Panc1 (cell line): ENCODE results near the gene CACNA1A. TPM values are rescaled to one million over a fixed set of nuclear protein-coding genes. Genes with fewer than 3 reads are reported as not detected.

Experiments
- ATAC-seq: fragments of 200-7000 bp; cut with Tn5 transposase; 2 replicates; pipeline ENCODE4 v1.9.1; 2020; ENCODE audit warnings: mild to moderate bottlenecking, moderate library complexity
- BruUV-seq: library from RNA; stranded (reverse); fragments of 400-500 nt; replicated peaks from 2 replicates; lab custom pipeline; 2021; lab: Mats Ljungman, UMichigan
- CTCF ChIA-PET: fragments of 300-600 bp; sonication (Branson Sonifier 250); formaldehyde crosslinking; loops from one replicate; lab custom pipeline; 2022; ENCODE audit warnings: antibody characterized with exemption; lab: Charles Lee
- POLR2A ChIA-PET: fragments of 300-600 bp; sonication (Branson Sonifier 250); formaldehyde crosslinking; loops from one replicate; lab custom pipeline; 2022; ENCODE audit warnings: antibody characterized with exemption; lab: Charles Lee
- DNase-seq: peaks from one replicate; pipeline ENCODE4 v3.0.0-alpha.2; 2010; ENCODE audit warnings: low read depth, low spot score
- H3K27ac ChIP-seq: 2 replicates; pipeline ENCODE4 v1.5.1; 2011; ENCODE audit warnings: mild to moderate bottlenecking, low read length, inconsistent platforms
- H3K27me3 ChIP-seq: fragments of 200-500 bp; sonication (Bioruptor generic); 2 replicates; pipeline ENCODE4 v1.6.0; 2014; ENCODE audit warnings: low read length, inconsistent platforms; ENCODE audit not compliant: control insufficient read depth, insufficient read depth
- H3K36me3 ChIP-seq: fragments of 200-500 bp; sonication (Bioruptor generic); 2 replicates; pipeline ENCODE4 v1.5.1; 2014; ENCODE audit warnings: inconsistent platforms, mild to moderate bottlenecking, low read length, moderate library complexity; ENCODE audit not compliant: control insufficient read depth, insufficient read depth
- H3K4me1 ChIP-seq: 2 replicates; pipeline ENCODE4 v1.5.1; 2011; ENCODE audit warnings: inconsistent platforms, mild to moderate bottlenecking, low read length, moderate library complexity; ENCODE audit not compliant: control insufficient read depth, insufficient read depth
- H3K4me3 ChIP-seq, 2 experiments: 2 replicates each; pipeline ENCODE4 v1.5.1; 2011 to 2012; ENCODE audit warnings: low read depth in 2 of 2, low read length in 2 of 2, mild to moderate bottlenecking in 2 of 2, inconsistent platforms in 1 of 2, moderate library complexity in 1 of 2
- H3K9me3 ChIP-seq: fragments of 200-500 bp; sonication (Bioruptor generic); 2 replicates; pipeline ENCODE4 v1.5.1; 2014; ENCODE audit warnings: low read depth, mild to moderate bottlenecking, inconsistent platforms, low read length, moderate library complexity; ENCODE audit not compliant: control insufficient read depth, insufficient read depth
- CTCF ChIP-seq: fragments of 450-650 bp; IDR thresholded peaks from 2 replicates; pipeline ENCODE4 v1.5.1; 2017; ENCODE audit warnings: mild to moderate bottlenecking
- POLR2AphosphoS5 ChIP-seq: IDR thresholded peaks from 2 replicates; pipeline ENCODE4 v1.6.1; 2012; ENCODE audit warnings: mild to moderate bottlenecking, low read depth, low read length, moderate library complexity
- REST ChIP-seq, 2 experiments: IDR thresholded peaks; 2 replicates each; pipeline ENCODE4 v1.6.1; 2011 to 2012; ENCODE audit warnings: low read depth in 2 of 2, control low read depth in 1 of 2, low read length in 1 of 2, mild to moderate bottlenecking in 1 of 2, moderate library complexity in 1 of 2; ENCODE audit not compliant: insufficient read depth in 1 of 2
- SIN3A ChIP-seq: IDR thresholded peaks from 2 replicates; pipeline ENCODE4 v1.6.1; 2012; ENCODE audit warnings: low read depth, mild to moderate bottlenecking, low read length, moderate library complexity, borderline replicate concordance; ENCODE audit not compliant: insufficient read depth
- TCF7L2 ChIP-seq: IDR thresholded peaks from 2 replicates; pipeline ENCODE4 v1.6.1; 2011; ENCODE audit warnings: mild to moderate bottlenecking, low read depth, low read length, inconsistent platforms
- in situ Hi-C: cut with HindIII; loops from 2 replicates; pipeline ENCODE4 v1.10.0; 2016; ENCODE audit warnings: low sequenced_read_pairs, low pct_unique_long_range_greater_than_20kb
- intact Hi-C: fragments of 100-400 bp; cut with micrococcal nuclease; formaldehyde crosslinking; loops from one replicate; pipeline ENCODE4 v1.10.0; 2022; ENCODE audit not compliant: unreplicated experiment
- total RNA-seq: library from RNA; stranded (reverse); gene quantifications from one replicate; pipeline ENCODE4 v1.2.1, GENCODE V29; 2021; ENCODE audit not compliant: unreplicated experiment

CACNA1A gene
- total RNA-seq, 1 experiment from 2014 or later = 0.51 TPM

- ChIA-PET POLR2A (no interaction called here), CTCF (no interaction called here)
- H3K9me3 ChIP-seq = no peaks in the 10 kb centered on the region
- intact Hi-C loops = no loop called here
- in situ Hi-C loops = no loop called here
- H3K4me1 ChIP-seq = no peaks in the 10 kb centered on the region
- no peak overlapping the region for H3K4me3 ChIP-seq
- BruUV-seq = no TSS peak
- TF ChIP-seq TCF7L2 (no peak), CTCF (no peak)
- no peak overlapping the region for H3K27ac ChIP-seq
- H3K36me3 ChIP-seq = no peaks in the 10 kb centered on the region
- no peak for DNase-seq
- no peak for ATAC-seq
- H3K27me3 ChIP-seq = no peaks in the 10 kb centered on the region
Measured at GRCh38 chr19:13220847-13221246, 285.4 kb downstream of the CACNA1A start.

- Histone ChIP-seq H3K4me3 (no peak overlapping the region), H3K4me1 (no peaks in the 10 kb centered on the region), H3K27ac (no peak overlapping the region), H3K36me3 (no peaks in the 10 kb centered on the region), H3K9me3 (no peaks in the 10 kb centered on the region), H3K27me3 (no peaks in the 10 kb centered on the region)
- ChIA-PET POLR2A (no interaction called here), CTCF (interaction anchor here (0.7 kb wide), 1 partner anchor 40 kb away, joined by 3 read pairs; no protein-coding TSS in a partner anchor)
- ATAC-seq = no peak
- TF ChIP-seq TCF7L2 (no peak), POLR2AphosphoS5 (no peak), CTCF (no peak), REST (IDR thresholded peaks at IDR 0.05; ENCODE audit: insufficient read depth in 1 of 2, low read depth in 2 of 2, low read length in 1 of 2) (no peak), SIN3A (no peak)
- DNase-seq = no peak
- in situ Hi-C loops = no loop called here
- intact Hi-C loops = no loop called here
- no TSS peak for BruUV-seq
Measured at GRCh38 chr19:13215572-13216380, 290.5 kb downstream of the CACNA1A start.
